ENCODE measurements around the gene ADISSP.

Gene ADISSP

DNA sequence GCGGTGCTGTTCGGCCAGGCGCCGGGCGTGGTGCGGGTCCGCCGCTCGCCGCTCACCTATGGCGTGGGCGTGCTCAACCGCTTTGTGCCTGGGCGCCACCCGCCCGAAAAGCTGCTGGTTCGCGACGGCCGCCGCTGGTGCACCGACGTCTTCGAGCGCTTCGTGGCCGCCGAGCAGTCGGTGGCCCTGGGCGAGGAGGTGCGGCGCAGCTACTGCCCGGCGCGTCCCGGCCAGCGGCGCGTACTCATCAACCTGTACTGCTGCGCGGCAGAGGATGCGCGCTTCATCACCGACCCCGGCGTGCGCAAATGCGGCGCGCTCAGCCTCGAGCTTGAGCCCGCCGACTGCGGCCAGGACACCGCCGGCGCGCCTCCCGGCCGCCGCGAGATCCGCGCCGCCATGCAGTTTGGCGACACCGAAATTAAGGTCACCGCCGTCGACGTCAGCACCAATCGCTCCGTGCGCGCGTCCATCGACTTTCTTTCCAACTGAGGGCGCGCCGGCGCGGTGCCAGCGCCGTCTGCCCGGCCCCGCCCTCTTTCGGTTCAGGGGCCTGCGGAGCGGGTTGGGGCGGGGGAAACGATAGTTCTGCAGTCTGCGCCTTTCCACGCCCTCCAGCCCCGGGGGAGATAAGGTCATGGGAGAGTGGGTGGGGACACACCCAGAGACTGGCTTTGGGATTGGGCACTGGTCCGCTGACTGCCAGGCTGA is 15.7 kb downstream of the ADISSP start:
- Mint-ChIP-seq H3K9me3 (no peaks in the 10 kb centered on the region), H3K4me1 (peaks cover 15% of the 10 kb centered on the region), H3K27me3 (peaks cover 31% of the 10 kb centered on the region), H3K36me3 (no peaks in the 10 kb centered on the region), H3K27ac (no peak overlapping the region), H3K4me3 (peak overlapping the region; percentile 60)
- CTCF ChIA-PET: interaction anchor here (0.7 to 4.1 kb wide), 10 partner anchors 9 to 189 kb away, joined by 3 to 30 read pairs (median 4); partner anchors contain the start of genes ADISSP and CENPB
- peak; percentile 71 for DNase-seq

DNA sequence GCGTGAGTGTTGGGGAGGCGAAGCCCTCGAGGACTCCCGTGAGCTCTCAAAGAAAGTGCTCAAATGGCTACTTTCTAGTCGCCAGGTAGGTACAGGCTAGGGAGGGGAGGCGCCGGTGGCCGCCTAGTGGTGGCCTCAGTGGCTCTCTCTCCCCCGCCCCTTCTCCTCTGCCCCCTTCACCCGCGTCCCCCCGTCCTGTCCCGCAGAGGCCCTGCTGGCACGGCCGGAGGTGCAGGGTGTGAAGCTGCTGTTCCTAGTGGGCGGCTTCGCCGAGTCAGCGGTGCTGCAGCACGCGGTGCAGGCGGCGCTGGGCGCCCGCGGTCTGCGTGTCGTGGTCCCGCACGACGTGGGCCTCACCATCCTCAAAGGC is 16.3 kb downstream of the ADISSP start:
- H3K4me1 Mint-ChIP-seq: peaks cover 15% of the 10 kb centered on the region
- no peak overlapping the region for H3K4me3 Mint-ChIP-seq

DNA sequence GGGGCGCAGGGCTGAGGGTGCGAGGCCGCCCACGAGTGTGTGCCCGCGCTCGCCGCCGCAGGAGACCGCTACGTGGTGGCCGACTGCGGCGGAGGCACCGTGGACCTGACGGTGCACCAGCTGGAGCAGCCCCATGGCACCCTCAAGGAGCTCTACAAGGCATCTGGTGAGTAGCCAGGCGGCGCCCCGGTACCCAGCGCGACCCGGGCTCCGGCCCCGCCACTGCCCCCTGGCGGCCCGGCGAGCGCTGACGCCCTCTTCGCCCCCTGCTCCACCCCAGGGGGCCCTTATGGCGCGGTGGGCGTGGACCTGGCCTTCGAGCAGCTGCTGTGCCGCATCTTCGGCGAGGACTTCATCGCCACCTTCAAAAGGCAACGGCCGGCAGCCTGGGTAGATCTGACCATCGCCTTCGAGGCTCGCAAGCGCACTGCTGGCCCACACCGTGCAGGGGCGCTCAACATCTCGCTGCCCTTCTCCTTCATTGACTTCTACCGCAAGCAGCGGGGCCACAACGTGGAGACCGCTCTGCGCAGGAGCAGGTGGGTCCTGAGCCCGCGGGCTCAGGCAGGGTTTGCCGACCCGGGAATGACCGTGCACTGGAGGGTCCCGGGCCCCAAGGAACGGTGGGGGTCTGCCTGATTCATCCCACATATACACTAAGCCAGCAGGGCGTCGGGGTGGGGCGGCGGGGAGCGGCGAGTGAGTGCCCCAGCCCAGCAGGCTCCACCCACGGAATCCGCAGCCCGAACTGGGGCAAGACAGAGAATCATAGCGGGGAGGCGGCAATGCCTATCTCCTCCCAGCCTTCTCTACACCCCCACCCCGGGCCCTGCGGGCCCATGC is 17.6 kb downstream of the ADISSP start:
- H3K36me3 Mint-ChIP-seq: no peaks in the 10 kb centered on the region
- peak; percentile 55 for DNase-seq
- no peak overlapping the region for H3K27ac Mint-ChIP-seq
- H3K27me3 Mint-ChIP-seq: peaks cover 45% of the 10 kb centered on the region
- no peaks in the 10 kb centered on the region for H3K9me3 Mint-ChIP-seq
- CTCF ChIA-PET: interaction anchor here (0.5 to 2.7 kb wide), 9 partner anchors 8 to 186 kb away, joined by 3 to 11 read pairs (median 3); partner anchors contain the start of genes ADISSP and AP5S1
- peaks cover 23% of the 10 kb centered on the region for H3K4me1 Mint-ChIP-seq
- H3K4me3 Mint-ChIP-seq: no peak overlapping the region

More for the DNA sequence above, 16.3 kb downstream of the ADISSP start:
- no peaks in the 10 kb centered on the region for H3K36me3 Mint-ChIP-seq
- H3K27ac Mint-ChIP-seq: no peak overlapping the region
- no peak for DNase-seq
- CTCF ChIA-PET: interaction anchor here (0.6 to 1.5 kb wide), 11 partner anchors 13 to 189 kb away, joined by 3 to 5 read pairs (median 4); partner anchors contain the start of gene CENPB
- peaks cover 34% of the 10 kb centered on the region for H3K27me3 Mint-ChIP-seq
- H3K9me3 Mint-ChIP-seq: no peaks in the 10 kb centered on the region

DNA sequence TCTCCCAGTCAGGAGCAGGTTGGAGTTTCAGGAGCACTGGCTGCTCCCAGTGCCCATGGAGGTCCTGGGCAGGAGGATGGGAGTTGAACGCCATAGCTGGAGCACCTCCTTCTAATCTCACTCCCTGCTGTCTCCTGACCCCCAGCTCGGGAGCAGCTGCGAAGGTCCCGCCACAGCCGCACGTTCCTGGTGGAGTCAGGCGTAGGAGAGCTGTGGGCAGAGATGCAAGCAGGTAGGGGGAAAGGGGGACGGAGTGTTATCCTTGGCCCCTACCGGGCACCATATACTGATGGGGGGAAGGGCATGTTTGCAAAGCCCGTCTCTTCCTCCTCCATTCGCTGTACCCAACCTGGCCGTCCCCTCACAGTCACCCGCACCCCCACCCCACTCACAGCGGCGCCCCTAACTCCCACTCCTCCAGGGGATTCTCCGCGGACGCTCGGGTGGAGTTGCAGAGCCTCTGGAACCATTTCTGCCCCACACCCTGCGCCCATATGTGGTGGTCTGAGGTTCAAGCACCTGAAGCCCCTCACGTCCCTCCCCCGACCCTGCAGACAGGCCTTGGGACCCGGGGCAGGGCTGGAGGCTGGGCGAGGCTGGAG is 18.4 kb downstream of the ADISSP start:
- no peaks in the 10 kb centered on the region for H3K36me3 Mint-ChIP-seq
- no peak overlapping the region for H3K4me3 Mint-ChIP-seq
- H3K4me1 Mint-ChIP-seq: peaks cover 31% of the 10 kb centered on the region
- CTCF ChIA-PET: interaction anchor here (0.6 to 2.7 kb wide), 7 partner anchors 8 to 185 kb away, joined by 3 to 11 read pairs (median 3); partner anchors contain the start of gene ADISSP
- H3K9me3 Mint-ChIP-seq: no peaks in the 10 kb centered on the region
- H3K27ac Mint-ChIP-seq: no peak overlapping the region
- peaks cover 53% of the 10 kb centered on the region for H3K27me3 Mint-ChIP-seq
- no peak for DNase-seq

DNA sequence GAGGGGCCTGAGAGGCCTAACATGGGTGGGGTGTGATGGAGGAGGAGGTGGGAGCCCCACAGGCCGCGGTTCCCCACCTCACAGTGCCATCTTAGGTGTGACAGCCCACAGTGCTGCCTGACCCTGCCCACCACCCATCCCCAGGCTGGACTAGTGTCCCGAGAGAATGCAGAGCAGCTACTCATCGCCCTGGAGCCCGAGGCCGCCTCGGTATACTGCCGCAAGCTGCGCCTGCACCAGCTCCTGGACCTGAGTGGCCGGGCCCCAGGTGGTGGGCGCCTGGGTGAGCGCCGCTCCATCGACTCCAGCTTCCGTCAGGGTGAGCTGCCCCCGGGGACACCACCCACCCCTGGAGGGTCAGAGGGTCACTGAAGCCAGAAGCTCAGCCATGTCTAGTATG is 19.5 kb downstream of the ADISSP start:
- H3K9me3 Mint-ChIP-seq: no peaks in the 10 kb centered on the region
- no peak overlapping the region for H3K27ac Mint-ChIP-seq
- no peak overlapping the region for H3K4me3 Mint-ChIP-seq
- no peak for DNase-seq
- no peaks in the 10 kb centered on the region for H3K36me3 Mint-ChIP-seq
- H3K4me1 Mint-ChIP-seq: peaks cover 29% of the 10 kb centered on the region
- CTCF ChIA-PET: interaction anchor here (0.7 to 2.7 kb wide), 7 partner anchors 10 to 90 kb away, joined by 3 to 11 read pairs (median 3); partner anchors contain the start of genes ADISSP and AP5S1
- H3K27me3 Mint-ChIP-seq: peaks cover 57% of the 10 kb centered on the region

DNA sequence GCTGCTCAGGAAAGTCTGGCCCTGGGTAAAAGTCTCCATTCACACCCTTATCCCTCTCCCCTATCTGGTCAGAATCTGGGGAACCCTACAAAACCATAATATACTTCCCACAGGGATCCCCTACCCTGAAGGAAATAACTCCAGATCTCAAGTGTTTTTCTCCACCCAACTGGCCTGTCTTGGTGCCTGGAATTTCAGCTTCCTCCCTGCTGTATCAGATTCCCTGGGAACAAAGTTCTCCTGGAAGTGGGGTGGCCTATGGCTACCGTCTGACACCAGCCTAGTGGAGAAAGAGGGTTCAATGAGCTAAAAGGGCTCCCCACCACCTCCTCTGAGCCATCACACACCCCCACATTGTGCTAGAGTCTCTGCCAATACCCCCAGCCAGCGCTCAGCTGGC is 20.1 kb downstream of the ADISSP start:
- CTCF ChIA-PET: interaction anchor here (0.7 to 2.7 kb wide), 6 partner anchors 10 to 89 kb away, joined by 3 to 11 read pairs (median 3); partner anchors contain the start of gene AP5S1
- H3K36me3 Mint-ChIP-seq: no peaks in the 10 kb centered on the region
- peaks cover 57% of the 10 kb centered on the region for H3K27me3 Mint-ChIP-seq
- peaks cover 25% of the 10 kb centered on the region for H3K4me1 Mint-ChIP-seq
- DNase-seq: no peak
- H3K9me3 Mint-ChIP-seq: no peaks in the 10 kb centered on the region
- no peak overlapping the region for H3K4me3 Mint-ChIP-seq
- H3K27ac Mint-ChIP-seq: no peak overlapping the region

DNA sequence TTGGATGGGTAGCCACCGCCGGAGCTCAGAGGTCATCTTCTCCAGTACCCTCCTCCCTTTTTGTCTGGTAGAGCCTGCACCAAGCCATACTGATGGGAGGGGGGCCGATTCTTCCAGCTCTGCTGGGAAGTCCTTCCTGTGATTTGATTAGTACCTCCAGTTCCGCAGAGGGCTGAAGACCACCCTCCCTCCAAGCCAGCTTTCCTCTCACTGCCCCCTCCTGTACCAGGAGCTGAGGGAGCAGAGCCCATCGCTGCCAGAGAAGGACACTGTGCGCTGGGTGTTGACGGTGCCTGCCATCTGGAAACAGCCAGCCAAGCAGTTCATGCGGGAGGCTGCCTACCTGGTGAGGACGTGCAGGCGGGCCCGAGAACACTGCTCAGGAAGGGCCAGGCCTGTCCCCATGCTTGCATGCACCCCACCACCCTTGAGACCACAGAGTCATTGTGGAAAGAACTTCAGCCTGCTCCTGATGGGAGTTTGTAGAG is 21.8 kb downstream of the ADISSP start:
- Mint-ChIP-seq H3K4me1 (peaks cover 17% of the 10 kb centered on the region), H3K36me3 (no peaks in the 10 kb centered on the region), H3K9me3 (no peaks in the 10 kb centered on the region)

DNA sequence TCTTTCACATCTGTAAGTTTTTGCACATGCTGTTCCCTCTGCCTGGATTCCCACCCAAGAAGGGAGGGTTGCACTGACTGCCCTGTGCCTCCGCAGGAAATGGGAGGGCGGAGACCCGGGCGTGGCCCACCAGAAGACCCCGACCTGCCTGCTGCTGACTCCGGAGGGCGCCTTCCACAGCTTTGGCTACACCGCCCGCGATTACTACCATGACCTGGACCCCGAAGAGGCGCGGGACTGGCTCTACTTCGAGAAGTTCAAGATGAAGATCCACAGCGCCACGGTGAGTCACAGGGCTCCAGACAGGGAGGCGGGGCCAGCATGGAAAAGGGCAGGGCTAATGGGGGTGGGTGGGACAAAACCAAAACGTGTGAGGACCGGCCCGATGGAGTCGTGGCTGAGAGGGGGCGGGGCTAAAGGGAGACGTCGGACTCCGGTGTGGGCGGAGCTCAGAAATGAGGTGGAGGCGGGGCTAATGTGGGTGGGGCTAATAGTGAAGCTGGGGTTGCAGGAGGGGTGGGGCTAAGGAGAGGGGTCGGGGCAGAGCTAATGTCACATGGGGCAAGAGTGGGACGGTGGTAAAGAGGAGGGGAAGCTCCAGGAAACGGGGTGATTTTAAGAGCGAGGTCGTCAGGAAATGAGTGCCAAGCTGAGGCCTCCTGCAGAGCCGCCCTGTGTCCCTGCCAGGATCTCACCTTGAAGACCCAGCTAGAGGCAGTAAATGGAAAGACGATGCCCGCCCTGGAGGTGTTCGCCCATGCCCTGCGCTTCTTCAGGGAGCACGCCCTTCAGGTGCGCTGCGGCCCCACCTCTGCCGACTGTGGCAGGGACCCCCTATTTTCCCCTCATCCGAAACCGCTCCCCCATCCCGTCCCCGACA is 22.5 kb downstream of the ADISSP start:
- CTCF ChIA-PET: interaction anchor here (0.6 to 1.1 kb wide), 2 partner anchors 9 to 788 kb away, joined by 3 read pairs; no protein-coding TSS in a partner anchor
- Mint-ChIP-seq H3K4me1 (peaks cover 17% of the 10 kb centered on the region), H3K36me3 (no peaks in the 10 kb centered on the region), H3K27ac (no peak overlapping the region), H3K27me3 (peaks cover 55% of the 10 kb centered on the region), H3K9me3 (no peaks in the 10 kb centered on the region), H3K4me3 (peak overlapping the region; percentile 16)
- peak; percentile 81 for DNase-seq

More for the DNA sequence above, 21.8 kb downstream of the ADISSP start:
- no peak for DNase-seq
- Mint-ChIP-seq H3K27ac (no peak overlapping the region), H3K27me3 (peaks cover 57% of the 10 kb centered on the region), H3K4me3 (no peak overlapping the region)
- CTCF ChIA-PET: interaction anchor here (0.5 to 1.1 kb wide), 2 partner anchors 9 to 451 kb away, joined by 3 to 4 read pairs; no protein-coding TSS in a partner anchor

DNA sequence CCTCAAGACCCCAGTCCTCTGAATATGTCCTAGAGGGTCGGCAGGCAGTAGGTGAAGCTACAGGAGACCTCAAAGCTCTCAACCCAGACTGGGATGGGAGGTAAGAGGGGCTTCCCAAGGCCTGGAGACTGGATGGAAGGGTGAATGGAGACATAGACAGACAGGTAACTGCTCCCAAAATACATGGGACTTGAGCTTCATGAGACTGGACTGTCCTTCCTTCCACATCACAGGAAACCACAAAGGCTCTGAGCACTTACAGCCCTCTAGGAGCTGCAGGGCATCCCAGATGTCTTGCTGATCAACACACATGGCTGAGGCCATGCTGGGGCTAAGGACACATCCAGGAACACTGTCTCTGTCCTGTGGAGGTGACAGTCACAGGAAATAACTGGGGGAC is 23.5 kb downstream of the ADISSP start:
- Mint-ChIP-seq H3K36me3 (no peaks in the 10 kb centered on the region), H3K4me3 (no peak overlapping the region), H3K9me3 (no peaks in the 10 kb centered on the region), H3K27me3 (peaks cover 55% of the 10 kb centered on the region), H3K4me1 (peaks cover 17% of the 10 kb centered on the region), H3K27ac (no peak overlapping the region)
- DNase-seq: no peak
- CTCF ChIA-PET: interaction anchor here (0.6 to 1.6 kb wide), 4 partner anchors 9 to 787 kb away, joined by 3 to 4 read pairs (median 4); no protein-coding TSS in a partner anchor

DNA sequence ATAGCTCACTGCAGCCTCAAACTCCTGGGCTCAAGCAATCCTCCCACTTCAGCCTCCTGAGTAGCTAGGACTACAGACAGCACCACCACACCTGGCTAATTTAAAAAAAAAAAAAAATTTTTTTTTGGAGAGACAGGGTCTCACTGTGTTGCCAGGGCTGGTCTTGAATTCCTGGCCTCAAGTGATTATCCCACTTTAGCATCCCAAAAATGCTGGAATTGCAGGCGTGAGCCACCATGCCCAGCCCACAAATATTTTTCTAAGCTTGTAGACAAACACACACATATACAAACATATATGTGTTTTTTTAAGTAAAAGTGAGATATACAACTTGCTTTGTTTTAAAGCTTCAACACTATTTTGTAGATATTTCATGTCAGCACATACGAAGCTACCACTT is 24.3 kb downstream of the ADISSP start:
- H3K4me3 Mint-ChIP-seq: no peak overlapping the region

DNA sequence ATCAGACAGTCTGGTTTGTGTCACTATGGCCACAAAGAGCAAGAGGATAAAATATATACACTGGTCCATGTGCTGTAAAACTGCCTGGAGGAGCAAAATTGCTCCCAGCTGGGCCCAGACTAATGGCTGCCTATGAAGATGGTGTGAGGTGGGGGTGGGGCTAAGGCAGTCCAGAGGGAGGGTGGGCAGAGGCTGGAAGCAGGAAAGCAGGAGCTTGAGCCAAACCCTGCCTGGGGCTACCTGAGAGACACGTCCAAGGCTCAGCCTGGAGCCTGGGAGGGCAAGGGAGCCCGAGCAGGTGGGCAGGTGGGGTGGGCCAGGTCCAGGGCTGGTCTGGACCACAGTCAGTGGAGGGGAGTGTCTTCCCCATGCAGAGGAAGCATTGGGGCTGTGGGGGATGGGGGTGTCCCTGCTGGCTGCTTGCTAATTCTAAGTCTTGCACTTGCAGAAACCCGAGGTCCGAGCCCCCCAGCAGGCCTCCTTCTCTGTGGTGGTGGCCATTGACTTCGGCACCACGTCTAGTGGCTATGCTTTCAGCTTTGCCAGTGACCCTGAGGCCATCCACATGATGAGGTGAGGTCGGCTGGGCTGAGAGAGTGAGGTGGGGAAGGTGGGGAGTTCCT is 25.6 kb downstream of the ADISSP start:
- H3K36me3 Mint-ChIP-seq: no peaks in the 10 kb centered on the region
- no peak overlapping the region for H3K4me3 Mint-ChIP-seq
- peaks cover 39% of the 10 kb centered on the region for H3K27me3 Mint-ChIP-seq
- CTCF ChIA-PET: no interaction called here
- peaks cover 17% of the 10 kb centered on the region for H3K4me1 Mint-ChIP-seq
- no peak overlapping the region for H3K27ac Mint-ChIP-seq
- no peak for DNase-seq
- H3K9me3 Mint-ChIP-seq: no peaks in the 10 kb centered on the region

More for the DNA sequence above, 24.3 kb downstream of the ADISSP start:
- no peak for DNase-seq
- CTCF ChIA-PET: interaction anchor here (1.3 to 1.6 kb wide), 2 partner anchors 9 to 27 kb away, joined by 4 read pairs; no protein-coding TSS in a partner anchor
- H3K36me3 Mint-ChIP-seq: no peaks in the 10 kb centered on the region
- H3K9me3 Mint-ChIP-seq: no peaks in the 10 kb centered on the region
- H3K27me3 Mint-ChIP-seq: peaks cover 52% of the 10 kb centered on the region
- H3K27ac Mint-ChIP-seq: no peak overlapping the region
- H3K4me1 Mint-ChIP-seq: peaks cover 17% of the 10 kb centered on the region

DNA sequence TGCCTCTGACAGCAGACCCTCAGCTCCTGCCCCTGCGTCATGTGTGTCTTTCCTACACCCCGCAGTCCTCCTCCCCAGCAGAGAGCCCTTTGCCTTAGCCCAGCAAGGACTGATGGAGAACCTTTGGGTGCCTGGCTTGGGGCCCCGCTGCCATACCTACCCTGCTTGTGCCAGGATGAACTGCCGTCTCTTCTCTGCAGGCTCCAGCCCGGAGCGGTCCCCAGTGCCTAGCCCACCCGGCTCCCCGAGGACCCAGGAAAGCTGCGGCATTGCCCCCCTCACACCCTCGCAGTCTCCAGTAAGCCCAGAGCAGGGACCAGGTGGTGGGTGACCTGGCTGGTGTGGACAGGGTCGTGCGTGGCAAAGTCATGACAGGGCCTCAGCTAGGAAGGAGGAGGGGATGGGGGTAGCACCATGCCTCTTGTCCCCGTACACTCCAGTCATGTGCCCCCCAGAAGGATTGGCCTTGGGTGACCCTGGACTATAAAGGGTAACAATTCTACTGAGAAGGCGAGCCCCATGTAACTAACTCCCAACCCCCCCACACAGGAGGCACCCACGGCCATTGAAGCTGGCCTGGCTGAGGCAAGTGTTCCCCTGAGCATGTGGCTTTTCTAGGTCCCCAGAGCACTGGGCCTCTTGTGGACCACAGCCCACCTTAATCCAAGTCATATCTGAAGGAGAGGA is 26.8 kb downstream of the ADISSP start:
- H3K4me1 Mint-ChIP-seq: peaks cover 16% of the 10 kb centered on the region
- H3K27me3 Mint-ChIP-seq: peaks cover 41% of the 10 kb centered on the region
- no peaks in the 10 kb centered on the region for H3K9me3 Mint-ChIP-seq
- H3K36me3 Mint-ChIP-seq: no peaks in the 10 kb centered on the region
- CTCF ChIA-PET: no interaction called here
- no peak overlapping the region for H3K4me3 Mint-ChIP-seq
- no peak for DNase-seq
- no peak overlapping the region for H3K27ac Mint-ChIP-seq
